ENCODE data around the gene TUT1.
"Not testable (repeated sequence)": the region's sequence is repeated elsewhere in the genome, so short reads cannot be mapped to it uniquely, and the experiment has no call there.

The TUT1 gene, protein sequence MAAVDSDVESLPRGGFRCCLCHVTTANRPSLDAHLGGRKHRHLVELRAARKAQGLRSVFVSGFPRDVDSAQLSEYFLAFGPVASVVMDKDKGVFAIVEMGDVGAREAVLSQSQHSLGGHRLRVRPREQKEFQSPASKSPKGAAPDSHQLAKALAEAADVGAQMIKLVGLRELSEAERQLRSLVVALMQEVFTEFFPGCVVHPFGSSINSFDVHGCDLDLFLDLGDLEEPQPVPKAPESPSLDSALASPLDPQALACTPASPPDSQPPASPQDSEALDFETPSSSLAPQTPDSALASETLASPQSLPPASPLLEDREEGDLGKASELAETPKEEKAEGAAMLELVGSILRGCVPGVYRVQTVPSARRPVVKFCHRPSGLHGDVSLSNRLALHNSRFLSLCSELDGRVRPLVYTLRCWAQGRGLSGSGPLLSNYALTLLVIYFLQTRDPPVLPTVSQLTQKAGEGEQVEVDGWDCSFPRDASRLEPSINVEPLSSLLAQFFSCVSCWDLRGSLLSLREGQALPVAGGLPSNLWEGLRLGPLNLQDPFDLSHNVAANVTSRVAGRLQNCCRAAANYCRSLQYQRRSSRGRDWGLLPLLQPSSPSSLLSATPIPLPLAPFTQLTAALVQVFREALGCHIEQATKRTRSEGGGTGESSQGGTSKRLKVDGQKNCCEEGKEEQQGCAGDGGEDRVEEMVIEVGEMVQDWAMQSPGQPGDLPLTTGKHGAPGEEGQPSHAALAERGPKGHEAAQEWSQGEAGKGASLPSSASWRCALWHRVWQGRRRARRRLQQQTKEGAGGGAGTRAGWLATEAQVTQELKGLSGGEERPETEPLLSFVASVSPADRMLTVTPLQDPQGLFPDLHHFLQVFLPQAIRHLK

DNA sequence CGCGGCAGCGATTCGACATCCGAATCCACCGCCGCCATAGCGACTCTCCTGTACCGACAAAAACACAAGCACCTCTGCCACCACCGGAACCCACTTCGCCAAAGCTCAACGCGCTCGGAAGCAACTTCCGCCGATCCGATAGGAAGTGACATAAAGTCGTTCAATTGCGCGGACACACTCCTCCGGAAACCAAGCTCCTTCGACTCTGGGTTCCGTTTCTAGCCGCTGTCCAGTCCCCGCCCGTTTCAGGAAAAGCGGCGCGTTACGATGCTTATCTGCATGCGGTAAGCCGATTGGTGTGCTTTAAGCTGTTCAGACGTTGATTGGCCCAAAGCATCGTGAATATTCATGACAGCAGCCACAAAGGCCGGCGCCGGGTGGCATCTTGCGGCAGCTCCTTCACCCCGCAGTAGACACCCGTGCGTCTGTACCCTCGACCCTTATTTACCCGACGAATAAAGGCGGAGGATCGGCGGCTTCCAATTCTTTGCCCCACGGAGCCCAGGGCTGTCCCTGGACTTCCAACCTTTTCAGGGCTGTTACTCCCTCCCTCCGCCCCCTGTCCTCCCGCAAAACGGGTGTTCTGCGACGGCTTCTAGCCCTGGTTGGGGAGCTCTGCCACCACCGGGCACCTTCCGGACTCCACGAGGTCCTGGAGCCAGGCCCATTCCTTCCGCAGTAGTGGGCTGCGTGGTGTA lies at the start of gene TUT1:
Gene TUT1, minus strand, starts transcription at position 76 of the 698 bp plus-strand sequence. Its CDS starts 38 bp downstream, at position 38.
- TF ChIP-seq, protein P1, sequence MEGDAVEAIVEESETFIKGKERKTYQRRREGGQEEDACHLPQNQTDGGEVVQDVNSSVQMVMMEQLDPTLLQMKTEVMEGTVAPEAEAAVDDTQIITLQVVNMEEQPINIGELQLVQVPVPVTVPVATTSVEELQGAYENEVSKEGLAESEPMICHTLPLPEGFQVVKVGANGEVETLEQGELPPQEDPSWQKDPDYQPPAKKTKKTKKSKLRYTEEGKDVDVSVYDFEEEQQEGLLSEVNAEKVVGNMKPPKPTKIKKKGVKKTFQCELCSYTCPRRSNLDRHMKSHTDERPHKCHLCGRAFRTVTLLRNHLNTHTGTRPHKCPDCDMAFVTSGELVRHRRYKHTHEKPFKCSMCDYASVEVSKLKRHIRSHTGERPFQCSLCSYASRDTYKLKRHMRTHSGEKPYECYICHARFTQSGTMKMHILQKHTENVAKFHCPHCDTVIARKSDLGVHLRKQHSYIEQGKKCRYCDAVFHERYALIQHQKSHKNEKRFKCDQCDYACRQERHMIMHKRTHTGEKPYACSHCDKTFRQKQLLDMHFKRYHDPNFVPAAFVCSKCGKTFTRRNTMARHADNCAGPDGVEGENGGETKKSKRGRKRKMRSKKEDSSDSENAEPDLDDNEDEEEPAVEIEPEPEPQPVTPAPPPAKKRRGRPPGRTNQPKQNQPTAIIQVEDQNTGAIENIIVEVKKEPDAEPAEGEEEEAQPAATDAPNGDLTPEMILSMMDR (IDR thresholded peaks at IDR 0.05; ENCODE audit: low read depth, low read length), result no peak
- H3K4me3 ChIP-seq (ENCODE audit: low read depth, low read length), result peak within 1 kb of the TSS; percentile 76

DNA sequence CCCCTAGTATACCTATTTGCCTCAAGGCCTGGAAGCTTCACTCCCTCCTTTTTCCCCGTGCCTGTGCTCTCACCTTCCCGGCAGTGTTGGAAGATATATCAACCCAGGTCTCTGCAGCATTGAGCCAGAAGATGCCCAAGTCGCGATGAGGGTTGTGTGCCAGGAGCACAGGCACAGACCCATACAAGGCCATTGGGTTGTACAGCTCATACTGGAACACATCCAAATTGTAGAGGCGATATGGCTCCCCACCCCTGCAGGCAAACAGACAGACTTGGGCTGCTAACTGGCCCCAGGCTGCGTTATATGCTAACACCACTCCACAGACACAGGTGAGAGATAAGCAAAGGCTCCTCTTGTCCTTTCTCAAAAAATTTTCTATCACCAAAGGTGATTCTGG lies 41.2 kb upstream of the TUT1 start:
- TF ChIP-seq, protein P1 (IDR thresholded peaks at IDR 0.05; ENCODE audit: low read depth, low read length), result no peak
- no peak overlapping the region for H3K4me3 ChIP-seq (ENCODE audit: low read depth, low read length)

DNA sequence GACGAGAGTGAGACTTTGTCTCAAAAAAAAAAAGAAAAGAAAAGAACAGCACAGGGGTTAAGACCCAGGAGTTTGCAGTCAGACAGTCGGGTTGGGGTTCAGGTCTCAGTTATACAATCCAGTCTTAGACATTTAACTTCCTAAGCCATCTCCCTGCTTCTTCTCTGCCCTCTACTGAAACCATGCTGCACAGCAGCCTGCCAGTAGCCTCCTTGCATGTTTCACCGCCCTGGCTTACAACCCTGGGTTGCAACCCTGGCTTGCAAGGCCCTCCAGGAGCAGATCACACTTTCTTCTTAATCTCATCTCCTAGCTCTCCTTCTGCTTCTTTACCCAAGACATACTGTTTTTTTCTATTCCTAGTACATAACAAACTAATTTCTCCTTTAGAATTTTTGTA lies 36.4 kb upstream of the TUT1 start:
- TF ChIP-seq, protein P1 (IDR thresholded peaks at IDR 0.05; ENCODE audit: low read depth, low read length), result no peak
- no peak overlapping the region for H3K4me3 ChIP-seq (ENCODE audit: low read depth, low read length)

DNA sequence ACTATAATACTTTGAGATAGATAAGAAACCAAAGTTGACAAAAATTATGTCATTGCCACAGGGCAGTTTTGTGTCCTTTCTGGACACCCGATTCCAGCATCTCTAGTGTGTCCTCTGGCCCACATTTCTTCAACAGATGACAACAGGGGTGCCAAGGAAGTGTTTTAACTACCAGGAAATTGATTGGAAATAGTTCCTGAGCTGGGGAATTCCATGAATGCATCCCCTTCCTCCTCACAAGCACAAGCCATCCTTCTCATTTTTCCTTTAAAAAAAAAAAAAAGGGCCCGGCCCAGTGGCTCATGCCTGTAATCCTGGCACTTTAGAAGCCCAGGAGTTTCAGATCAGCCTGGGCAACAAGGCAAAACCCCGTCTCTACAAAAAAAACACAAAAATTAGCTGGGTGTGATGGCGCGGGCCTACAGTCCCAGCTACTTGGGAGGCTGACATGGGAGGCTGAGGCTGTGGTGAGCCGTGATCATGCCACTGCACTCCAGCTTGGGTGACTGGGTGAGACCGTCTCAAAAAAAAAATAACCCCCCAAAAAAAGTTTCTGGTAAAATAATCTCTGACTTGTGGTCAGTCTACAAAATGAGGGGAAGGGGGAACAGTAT lies 31.3 kb upstream of the TUT1 start:
- TF ChIP-seq, protein P1 (IDR thresholded peaks at IDR 0.05; ENCODE audit: low read depth, low read length), result no peak

DNA sequence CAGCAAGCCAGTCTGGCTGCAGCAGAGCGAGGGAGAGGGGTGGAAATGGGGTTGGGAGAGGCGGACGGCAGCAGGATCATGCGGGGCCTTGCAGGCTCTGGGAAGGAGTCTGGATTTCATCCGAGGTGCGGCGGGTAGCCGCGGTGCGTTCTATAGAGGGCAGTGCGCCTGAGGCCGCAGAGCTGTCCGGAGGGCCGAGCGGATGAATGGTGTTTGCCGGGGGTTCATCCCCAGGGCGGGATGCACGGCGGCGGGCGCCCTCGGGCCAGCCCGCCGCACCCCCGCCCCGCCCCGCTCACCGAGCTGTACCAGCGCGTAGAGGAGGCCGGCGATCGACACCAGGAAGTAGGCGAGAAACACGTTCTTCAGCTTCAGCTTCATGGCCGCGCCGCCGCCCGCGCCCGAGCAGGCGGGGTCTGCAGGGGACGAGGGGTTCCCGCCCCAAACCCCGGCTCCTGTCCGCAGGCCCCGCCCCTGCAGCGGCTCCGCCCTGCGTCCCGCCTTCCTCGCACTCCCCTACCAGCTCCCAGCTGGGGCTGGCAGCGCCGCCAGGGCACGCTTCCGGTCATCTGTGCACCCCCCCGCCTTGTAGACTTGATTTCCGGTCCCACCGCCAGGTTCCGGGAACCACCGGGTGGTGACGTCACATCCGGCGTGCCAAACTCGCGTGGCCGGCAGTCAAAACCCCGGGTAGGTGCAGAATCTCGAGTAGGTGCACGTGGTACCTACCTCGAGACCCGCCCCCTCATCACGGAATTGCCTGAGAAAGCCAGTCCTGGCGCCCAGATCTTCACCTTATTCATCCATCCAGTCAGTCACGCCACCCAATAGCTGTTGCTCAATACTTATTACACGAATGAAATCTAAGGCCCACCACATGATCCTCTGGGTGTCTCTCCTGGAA lies 30.5 kb upstream of the TUT1 start, which contains the start of gene B3GAT3:
Gene B3GAT3, minus strand, starts transcription at position 420 of the 904 bp plus-strand sequence. Its CDS starts 39 bp downstream, at position 381.
- peak within 1 kb of the TSS; percentile 85 for H3K4me3 ChIP-seq (ENCODE audit: low read depth, low read length)
- TF ChIP-seq, protein P1 (IDR thresholded peaks at IDR 0.05; ENCODE audit: low read depth, low read length), result no peak

More for the DNA sequence above, 31.3 kb upstream of the TUT1 start:
- H3K4me3 ChIP-seq (ENCODE audit: low read depth, low read length), result no peak overlapping the region

DNA sequence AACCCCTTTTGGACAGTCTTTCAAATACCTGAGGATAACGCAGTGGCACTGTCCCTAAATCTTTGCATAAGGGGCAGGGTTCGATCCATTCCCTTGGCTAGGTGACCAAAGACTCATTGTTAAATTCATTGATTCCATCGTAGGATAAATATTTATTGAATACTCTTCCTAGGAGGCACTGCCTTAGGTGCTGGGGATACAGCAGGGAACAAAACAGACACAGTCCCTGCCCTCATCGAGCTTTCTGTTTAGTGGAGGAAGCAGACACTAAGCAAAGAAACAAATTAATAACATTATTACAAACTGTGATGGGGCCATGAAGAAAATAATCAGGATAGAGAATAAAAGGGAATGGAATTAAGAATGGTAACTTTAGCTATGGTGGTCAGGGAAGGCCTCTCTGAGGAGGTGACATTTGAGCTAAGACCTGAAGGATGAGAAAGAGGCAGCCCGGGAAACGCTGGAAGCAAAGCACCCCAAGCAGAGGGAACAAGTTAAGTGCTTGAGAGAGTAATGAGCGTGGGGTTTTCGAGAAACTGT lies 29.8 kb upstream of the TUT1 start:
- H3K4me3 ChIP-seq (ENCODE audit: low read depth, low read length), result peak overlapping the region; percentile 85
- TF ChIP-seq, protein P1 (IDR thresholded peaks at IDR 0.05; ENCODE audit: low read depth, low read length), result no peak

DNA sequence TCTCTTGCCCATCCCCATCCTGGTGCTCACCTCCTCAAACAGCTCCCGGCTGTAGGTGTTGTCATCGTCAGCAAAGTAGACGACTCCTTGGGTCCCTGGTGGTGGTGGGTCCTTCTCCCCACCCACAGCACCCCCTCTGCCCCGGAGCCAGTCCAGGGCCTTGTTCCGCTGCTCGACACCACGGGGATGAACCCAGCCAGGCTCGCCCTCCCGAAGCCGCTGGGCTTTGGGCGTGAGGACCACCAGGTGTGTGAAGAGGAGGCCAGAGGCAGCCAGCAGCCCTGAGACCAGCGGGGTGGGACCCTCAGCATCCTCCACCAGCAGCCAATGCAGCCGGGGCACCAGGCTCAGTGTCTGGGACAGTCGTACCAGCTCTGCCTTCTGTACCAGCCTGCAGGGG lies 25.6 kb upstream of the TUT1 start:
- H3K4me3 ChIP-seq (ENCODE audit: low read depth, low read length), result not testable (repeated sequence)
